ENCODE measurements around the gene CMIP.

CMIP gene

DNA sequence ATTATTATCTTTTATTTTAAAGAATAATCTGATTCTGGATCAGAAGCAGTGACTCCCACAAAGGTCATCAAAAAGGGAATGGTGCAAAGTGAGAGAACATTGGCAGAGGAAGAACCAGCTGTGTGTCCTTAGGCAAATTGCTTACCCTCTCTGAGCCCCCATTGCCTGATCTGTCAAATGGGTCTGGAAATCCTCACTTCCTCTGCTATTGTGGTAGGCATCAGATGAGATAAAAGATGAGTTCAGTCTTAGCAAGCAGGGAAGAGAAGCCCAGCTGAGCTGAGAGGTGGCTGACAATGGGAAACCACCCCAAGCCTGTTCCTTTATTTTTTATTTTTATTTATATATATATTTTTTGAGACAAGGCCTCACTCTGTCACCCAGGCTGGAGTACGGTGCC is 310.2 kb downstream of the CMIP start:
- H3K4me3 ChIP-seq (ENCODE audit: low read depth, low read length), result no peak overlapping the region
- no peak for TF ChIP-seq CTCF (IDR thresholded peaks at IDR 0.05; ENCODE audit: low read depth, low read length)

GRCh38 chr16:81755915-81756614 is 311.5 kb downstream of the CMIP start:
- TF ChIP-seq CTCF (IDR thresholded peaks at IDR 0.05; ENCODE audit: low read depth, low read length), result no peak
- no peak overlapping the region for H3K4me3 ChIP-seq (ENCODE audit: low read depth, low read length)

GRCh38 chr16:81756615-81757356 is 312.2 kb downstream of the CMIP start:
- no peak for TF ChIP-seq CTCF (IDR thresholded peaks at IDR 0.05; ENCODE audit: low read depth, low read length)
- no peak overlapping the region for H3K4me3 ChIP-seq (ENCODE audit: low read depth, low read length)

- no peak overlapping the region for H3K4me3 ChIP-seq (ENCODE audit: low read depth, low read length)
- no peak for TF ChIP-seq CTCF (IDR thresholded peaks at IDR 0.05; ENCODE audit: low read depth, low read length)
Observed at GRCh38 chr16:81758376-81758775, 313.8 kb downstream of the CMIP start.
